PC-3 (cell line): ENCODE results near the gene RGS13.

ENCODE experiments used
- CTCF ChIP-seq: fragments of 300-600 bp; sonication (generic); conservative IDR thresholded peaks from 2 replicates; pipeline ENCODE4 v1.5.1; 2017; ENCODE audit warnings: antibody characterized with exemption, low read depth, mild to moderate bottlenecking, low read length
- EZH2 ChIP-seq: fragments of 300-600 bp; sonication (generic); IDR thresholded peaks from one replicate; pipeline ENCODE4 v1.6.1; 2017; ENCODE audit warnings: antibody characterized with exemption, mild to moderate bottlenecking, low read length; ENCODE audit not compliant: unreplicated experiment

- TF ChIP-seq CTCF (no peak), EZH2 (no peak)
Measured at GRCh38 chr1:192700834-192701271, 64.9 kb downstream of the RGS13 start.
